Thyroid gland (tissue), 4 donors: ENCODE measurements around the gene CNIH1.

Source experiments
- POLR2A ChIP-seq, 2 donors: fragments of 450-650 bp; IDR thresholded peaks; one replicate each; pipeline ENCODE4 v1.6.1; 2017; ENCODE audit warnings: antibody characterized with exemption in 2 of 2, mild to moderate bottlenecking in 2 of 2, moderate library complexity in 1 of 2
- TF ChIP-seq, protein P1 (sequence below), 6 experiments: fragments of 200-600 bp in 3 of 6; fragments of 450-650 bp in 3 of 6; sonication (generic) in 3 of 6; IDR thresholded peaks; one replicate each; pipeline ENCODE4 v1.5.1; 2016 to 2019; ENCODE audit warnings: antibody characterized with exemption in 6 of 6, mild to moderate bottlenecking in 2 of 6, inconsistent platforms in 1 of 6, moderate library complexity in 1 of 6

DNA sequence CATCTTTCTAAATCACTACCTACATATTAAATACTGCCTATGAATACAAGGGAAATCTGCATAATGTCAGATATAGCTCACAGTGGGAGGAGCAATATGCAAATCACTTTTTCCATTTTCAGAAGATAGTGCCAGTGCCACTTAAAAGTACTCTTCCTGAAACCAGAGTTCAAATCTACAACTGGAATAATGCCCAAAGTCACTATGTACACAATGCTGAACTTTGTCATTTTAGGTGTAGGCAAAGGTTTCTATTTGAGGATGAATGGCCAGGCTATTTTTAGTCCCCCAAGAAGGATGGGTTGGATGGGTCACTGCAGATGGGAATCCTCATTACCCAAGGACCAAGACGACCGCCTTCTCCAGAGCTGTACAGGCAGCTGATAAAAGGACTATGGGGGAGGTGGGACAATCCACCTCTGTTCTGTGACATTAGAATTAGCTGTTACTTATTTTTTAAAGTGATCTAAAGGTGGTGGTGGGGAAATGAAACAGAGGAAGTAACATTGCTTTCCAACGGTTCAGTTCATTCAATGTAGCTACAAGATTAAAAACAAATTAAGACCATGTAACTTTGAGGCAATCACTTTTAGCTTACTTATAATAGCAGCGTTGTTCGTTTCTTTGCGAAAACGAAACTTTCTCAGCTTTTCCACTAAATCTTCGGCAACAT is 42.0 kb upstream of the CNIH1 start:
- TF ChIP-seq, protein P1, sequence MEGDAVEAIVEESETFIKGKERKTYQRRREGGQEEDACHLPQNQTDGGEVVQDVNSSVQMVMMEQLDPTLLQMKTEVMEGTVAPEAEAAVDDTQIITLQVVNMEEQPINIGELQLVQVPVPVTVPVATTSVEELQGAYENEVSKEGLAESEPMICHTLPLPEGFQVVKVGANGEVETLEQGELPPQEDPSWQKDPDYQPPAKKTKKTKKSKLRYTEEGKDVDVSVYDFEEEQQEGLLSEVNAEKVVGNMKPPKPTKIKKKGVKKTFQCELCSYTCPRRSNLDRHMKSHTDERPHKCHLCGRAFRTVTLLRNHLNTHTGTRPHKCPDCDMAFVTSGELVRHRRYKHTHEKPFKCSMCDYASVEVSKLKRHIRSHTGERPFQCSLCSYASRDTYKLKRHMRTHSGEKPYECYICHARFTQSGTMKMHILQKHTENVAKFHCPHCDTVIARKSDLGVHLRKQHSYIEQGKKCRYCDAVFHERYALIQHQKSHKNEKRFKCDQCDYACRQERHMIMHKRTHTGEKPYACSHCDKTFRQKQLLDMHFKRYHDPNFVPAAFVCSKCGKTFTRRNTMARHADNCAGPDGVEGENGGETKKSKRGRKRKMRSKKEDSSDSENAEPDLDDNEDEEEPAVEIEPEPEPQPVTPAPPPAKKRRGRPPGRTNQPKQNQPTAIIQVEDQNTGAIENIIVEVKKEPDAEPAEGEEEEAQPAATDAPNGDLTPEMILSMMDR (IDR thresholded peaks at IDR 0.05), result no peak
- TF ChIP-seq POLR2A (IDR thresholded peaks at IDR 0.05), result no peak
